Measurements from ENCODE around the gene CKS2. TPM values are rescaled to one million over a fixed set of nuclear protein-coding genes. Genes with fewer than 3 reads are reported as not detected.

CKS2 gene
- total RNA-seq, 4 donors from 2014 or later = 4.2 to 57.0 (median 19.1) TPM

GRCh38 chr9:89347651-89348050 lies 36.7 kb downstream of the CKS2 start:
- H3K9me3 ChIP-seq = no peaks in the 10 kb centered on the region
- no peaks in the 10 kb centered on the region for H3K27me3 ChIP-seq
- TF ChIP-seq POLR2A (IDR thresholded peaks at IDR 0.05) (no peak), CTCF (IDR thresholded peaks at IDR 0.05) (no peak)
- intact Hi-C loops (cut with DNase I; ENCODE audit: low total_unique reads) = no loop called here
- no peak overlapping the region for H3K27ac ChIP-seq
- no peak overlapping the region for H3K4me3 ChIP-seq
- no peak for DNase-seq
- H3K4me1 ChIP-seq = no peaks in the 10 kb centered on the region
- no peaks in the 10 kb centered on the region for H3K36me3 ChIP-seq

GRCh38 chr9:89349607-89350006 lies 38.6 kb downstream of the CKS2 start:
- Histone ChIP-seq H3K27me3 (no peaks in the 10 kb centered on the region), H3K4me1 (no peaks in the 10 kb centered on the region), H3K9me3 (no peaks in the 10 kb centered on the region), H3K27ac (no peak overlapping the region), H3K36me3 (no peaks in the 10 kb centered on the region), H3K4me3 (no peak overlapping the region)
- TF ChIP-seq POLR2A (IDR thresholded peaks at IDR 0.05) (no peak), CTCF (IDR thresholded peaks at IDR 0.05) (no peak)
- intact Hi-C loops (cut with DNase I; ENCODE audit: low total_unique reads) = no loop called here
- no peak for DNase-seq

- intact Hi-C loops (cut with DNase I; ENCODE audit: low total_unique reads) = no loop called here
- no peaks in the 10 kb centered on the region for H3K4me1 ChIP-seq
- H3K36me3 ChIP-seq = no peaks in the 10 kb centered on the region
- H3K27me3 ChIP-seq = no peaks in the 10 kb centered on the region
- DNase-seq = no peak
- no peaks in the 10 kb centered on the region for H3K9me3 ChIP-seq
- no peak overlapping the region for H3K27ac ChIP-seq
- no peak overlapping the region for H3K4me3 ChIP-seq
- no peak for TF ChIP-seq POLR2A (IDR thresholded peaks at IDR 0.05)
- TF ChIP-seq CTCF (IDR thresholded peaks at IDR 0.05) = no peak
Observed at GRCh38 chr9:89350988-89351557, 40.1 kb downstream of the CKS2 start.

GRCh38 chr9:89351584-89352300 lies 40.7 kb downstream of the CKS2 start:
- no peak overlapping the region for H3K27ac ChIP-seq
- intact Hi-C loops (cut with DNase I; ENCODE audit: low total_unique reads) = no loop called here
- DNase-seq = no peak

More at GRCh38 chr9:89351584-89352300, 40.7 kb downstream of the CKS2 start:
- Histone ChIP-seq H3K27me3 (no peaks in the 10 kb centered on the region), H3K9me3 (no peaks in the 10 kb centered on the region), H3K36me3 (no peaks in the 10 kb centered on the region), H3K4me1 (no peaks in the 10 kb centered on the region), H3K4me3 (no peak overlapping the region)
- TF ChIP-seq POLR2A (IDR thresholded peaks at IDR 0.05) (no peak), CTCF (IDR thresholded peaks at IDR 0.05) (no peak)

Measured in uterus (tissue), 4 donors.